Measurements from ENCODE around the gene MRPS18B.

The MRPS18B gene

GRCh38 chr6:30598912-30599624, 18.6 kb upstream of the MRPS18B start:
- H3K9me3 Mint-ChIP-seq = no peaks in the 10 kb centered on the region
- peaks cover 15% of the 10 kb centered on the region for H3K36me3 Mint-ChIP-seq
- H3K4me3 Mint-ChIP-seq = no peak overlapping the region

GRCh38 chr6:30599625-30600324, 17.9 kb upstream of the MRPS18B start:
- Mint-ChIP-seq H3K36me3 (peaks cover 15% of the 10 kb centered on the region), H3K27me3 (no peaks in the 10 kb centered on the region), H3K4me1 (peaks cover 27% of the 10 kb centered on the region), H3K4me3 (no peak overlapping the region), H3K9me3 (no peaks in the 10 kb centered on the region), H3K27ac (no peak overlapping the region)

More at GRCh38 chr6:30598912-30599624, 18.6 kb upstream of the MRPS18B start:
- peaks cover 26% of the 10 kb centered on the region for H3K4me1 Mint-ChIP-seq
- H3K27me3 Mint-ChIP-seq = no peaks in the 10 kb centered on the region
- H3K27ac Mint-ChIP-seq = no peak overlapping the region

- H3K36me3 Mint-ChIP-seq = peaks cover 15% of the 10 kb centered on the region
- H3K4me1 Mint-ChIP-seq = peaks cover 29% of the 10 kb centered on the region
- H3K27ac Mint-ChIP-seq = no peak overlapping the region
Observed at GRCh38 chr6:30600451-30600961, 17.1 kb upstream of the MRPS18B start.

GRCh38 chr6:30601436-30601814, 16.2 kb upstream of the MRPS18B start:
- H3K4me3 Mint-ChIP-seq = no peak overlapping the region
- peaks cover 19% of the 10 kb centered on the region for H3K36me3 Mint-ChIP-seq
- no peaks in the 10 kb centered on the region for H3K9me3 Mint-ChIP-seq
- peaks cover 35% of the 10 kb centered on the region for H3K4me1 Mint-ChIP-seq
- H3K27me3 Mint-ChIP-seq = no peaks in the 10 kb centered on the region
- no peak overlapping the region for H3K27ac Mint-ChIP-seq

More at GRCh38 chr6:30600451-30600961, 17.1 kb upstream of the MRPS18B start:
- H3K27me3 Mint-ChIP-seq = no peaks in the 10 kb centered on the region
- no peaks in the 10 kb centered on the region for H3K9me3 Mint-ChIP-seq
- H3K4me3 Mint-ChIP-seq = no peak overlapping the region

GRCh38 chr6:30601815-30602641, 15.6 kb upstream of the MRPS18B start:
- Mint-ChIP-seq H3K36me3 (peaks cover 23% of the 10 kb centered on the region), H3K27ac (no peak overlapping the region)

GRCh38 chr6:30603961-30604360, 13.7 kb upstream of the MRPS18B start:
- H3K27ac Mint-ChIP-seq = no peak overlapping the region
- H3K4me3 Mint-ChIP-seq = no peak overlapping the region
- H3K36me3 Mint-ChIP-seq = peaks cover 29% of the 10 kb centered on the region
- H3K4me1 Mint-ChIP-seq = peaks cover 47% of the 10 kb centered on the region
- H3K27me3 Mint-ChIP-seq = no peaks in the 10 kb centered on the region
- H3K9me3 Mint-ChIP-seq = no peaks in the 10 kb centered on the region

More at GRCh38 chr6:30601815-30602641, 15.6 kb upstream of the MRPS18B start:
- Mint-ChIP-seq H3K27me3 (no peaks in the 10 kb centered on the region), H3K4me3 (no peak overlapping the region), H3K4me1 (peaks cover 40% of the 10 kb centered on the region), H3K9me3 (no peaks in the 10 kb centered on the region)

- peaks cover 80% of the 10 kb centered on the region for H3K4me1 Mint-ChIP-seq
- no peaks in the 10 kb centered on the region for H3K9me3 Mint-ChIP-seq
- no peaks in the 10 kb centered on the region for H3K27me3 Mint-ChIP-seq
- no peak overlapping the region for H3K4me3 Mint-ChIP-seq
- H3K36me3 Mint-ChIP-seq = peaks cover 38% of the 10 kb centered on the region
- peak overlapping the region; percentile 82 for H3K27ac Mint-ChIP-seq
Observed at GRCh38 chr6:30610065-30610464, 7.6 kb upstream of the MRPS18B start.

- Mint-ChIP-seq H3K4me1 (peaks cover 75% of the 10 kb centered on the region), H3K4me3 (peak overlapping the region; percentile 19), H3K9me3 (no peaks in the 10 kb centered on the region), H3K27me3 (no peaks in the 10 kb centered on the region), H3K27ac (peak overlapping the region; percentile 17), H3K36me3 (peaks cover 45% of the 10 kb centered on the region)
Observed at GRCh38 chr6:30611150-30611855, 6.3 kb upstream of the MRPS18B start.

GRCh38 chr6:30611856-30612194, 5.8 kb upstream of the MRPS18B start:
- peaks cover 45% of the 10 kb centered on the region for H3K36me3 Mint-ChIP-seq
- peaks cover 70% of the 10 kb centered on the region for H3K4me1 Mint-ChIP-seq
- H3K27ac Mint-ChIP-seq = peak overlapping the region; percentile 66
- no peaks in the 10 kb centered on the region for H3K9me3 Mint-ChIP-seq
- no peaks in the 10 kb centered on the region for H3K27me3 Mint-ChIP-seq
- peak overlapping the region; percentile 13 for H3K4me3 Mint-ChIP-seq

GRCh38 chr6:30612213-30612612, 5.4 kb upstream of the MRPS18B start:
- Mint-ChIP-seq H3K4me1 (peaks cover 68% of the 10 kb centered on the region), H3K36me3 (peaks cover 48% of the 10 kb centered on the region), H3K27ac (peak overlapping the region; percentile 66), H3K9me3 (no peaks in the 10 kb centered on the region), H3K27me3 (no peaks in the 10 kb centered on the region), H3K4me3 (no peak overlapping the region)

- Mint-ChIP-seq H3K27ac (peak overlapping the region; percentile 31), H3K36me3 (peaks cover 44% of the 10 kb centered on the region)
Observed at GRCh38 chr6:30612687-30613248, 4.9 kb upstream of the MRPS18B start.

GRCh38 chr6:30613251-30614043, 4.2 kb upstream of the MRPS18B start:
- H3K36me3 Mint-ChIP-seq = peaks cover 44% of the 10 kb centered on the region

More at GRCh38 chr6:30612687-30613248, 4.9 kb upstream of the MRPS18B start:
- Mint-ChIP-seq H3K4me1 (peaks cover 63% of the 10 kb centered on the region), H3K4me3 (peak overlapping the region; percentile 94), H3K9me3 (no peaks in the 10 kb centered on the region), H3K27me3 (no peaks in the 10 kb centered on the region)

GRCh38 chr6:30614044-30614842, 3.4 kb upstream of the MRPS18B start:
- H3K4me3 Mint-ChIP-seq = peak overlapping the region; percentile 94
- no peaks in the 10 kb centered on the region for H3K27me3 Mint-ChIP-seq
- H3K4me1 Mint-ChIP-seq = peaks cover 62% of the 10 kb centered on the region
- peak overlapping the region; percentile 99 for H3K27ac Mint-ChIP-seq
- no peaks in the 10 kb centered on the region for H3K9me3 Mint-ChIP-seq
- H3K36me3 Mint-ChIP-seq = peaks cover 44% of the 10 kb centered on the region

More at GRCh38 chr6:30613251-30614043, 4.2 kb upstream of the MRPS18B start:
- H3K4me3 Mint-ChIP-seq = peak overlapping the region; percentile 94
- no peaks in the 10 kb centered on the region for H3K9me3 Mint-ChIP-seq
- peak overlapping the region; percentile 73 for H3K27ac Mint-ChIP-seq
- peaks cover 62% of the 10 kb centered on the region for H3K4me1 Mint-ChIP-seq
- H3K27me3 Mint-ChIP-seq = no peaks in the 10 kb centered on the region
